GM18511 (cell line): Measurements from ENCODE around the gene SDK2.

ENCODE experiments used
- ATAC-seq: cut with Tn5 transposase; IDR thresholded peaks from one replicate; pipeline ENCODE4 v1.9.1; 2021; ENCODE audit warnings: mild to moderate bottlenecking, moderate library complexity; ENCODE audit not compliant: unreplicated experiment

Gene SDK2

GRCh38 chr17:73519011-73519410 is 125.2 kb downstream of the SDK2 start:
- no peak for ATAC-seq

- no peak for ATAC-seq
Measured at GRCh38 chr17:73516431-73516830, 127.8 kb downstream of the SDK2 start.

- ATAC-seq: no peak
Measured at GRCh38 chr17:73514146-73514863, 129.9 kb downstream of the SDK2 start.

GRCh38 chr17:73513426-73513825 is 130.8 kb downstream of the SDK2 start:
- ATAC-seq: no peak

GRCh38 chr17:73511719-73512115 is 132.5 kb downstream of the SDK2 start:
- no peak for ATAC-seq

GRCh38 chr17:73510981-73511718 is 133.1 kb downstream of the SDK2 start:
- ATAC-seq: no peak

- ATAC-seq: no peak
Measured at GRCh38 chr17:73508931-73509605, 135.2 kb downstream of the SDK2 start.

GRCh38 chr17:73508057-73508930 is 136.0 kb downstream of the SDK2 start:
- ATAC-seq: no peak

GRCh38 chr17:73506470-73507435 is 137.5 kb downstream of the SDK2 start:
- no peak for ATAC-seq

- ATAC-seq: no peak
Measured at GRCh38 chr17:73503560-73503959, 140.7 kb downstream of the SDK2 start.

- ATAC-seq: no peak
Measured at GRCh38 chr17:73500414-73500999, 143.7 kb downstream of the SDK2 start.

- no peak for ATAC-seq
Measured at GRCh38 chr17:73498886-73499554, 145.2 kb downstream of the SDK2 start.

GRCh38 chr17:73498176-73498575 is 146.1 kb downstream of the SDK2 start:
- ATAC-seq: no peak

- ATAC-seq: no peak
Measured at GRCh38 chr17:73497721-73498120, 146.5 kb downstream of the SDK2 start.

- no peak for ATAC-seq
Measured at GRCh38 chr17:73496232-73496631, 148.0 kb downstream of the SDK2 start.

- ATAC-seq: no peak
Measured at GRCh38 chr17:73495641-73496040, 148.6 kb downstream of the SDK2 start.

GRCh38 chr17:73494950-73495349 is 149.3 kb downstream of the SDK2 start:
- ATAC-seq: no peak

GRCh38 chr17:73493956-73494926 is 150.0 kb downstream of the SDK2 start:
- ATAC-seq: no peak
